GF-D8 (cell line): ENCODE data around the gene CALML3.

Source experiments
- DNase-seq: peaks from one replicate; lab custom pipeline; 2025; lab: John Stamatoyannopoulos, UW

Gene CALML3

DNA sequence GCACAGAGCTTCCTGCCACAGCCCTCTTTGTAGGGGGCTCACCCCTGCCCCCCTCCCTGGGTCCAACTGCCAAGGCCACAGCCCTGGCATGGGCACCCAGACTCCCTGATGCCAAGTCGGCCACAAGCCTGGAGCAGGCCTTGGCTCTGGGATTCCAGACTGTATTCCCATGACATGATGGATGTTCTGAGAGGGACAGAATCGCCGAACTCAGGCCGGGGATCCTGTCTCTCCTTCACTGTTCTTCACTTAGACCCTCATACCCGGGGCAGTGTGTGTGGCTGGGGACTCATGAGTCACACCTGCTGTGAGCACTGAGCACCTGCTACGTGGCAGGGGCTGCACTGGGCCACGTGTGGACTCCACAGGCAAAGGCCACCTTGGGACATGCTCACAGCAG lies 33.3 kb upstream of the CALML3 start:
- no peak for DNase-seq

DNA sequence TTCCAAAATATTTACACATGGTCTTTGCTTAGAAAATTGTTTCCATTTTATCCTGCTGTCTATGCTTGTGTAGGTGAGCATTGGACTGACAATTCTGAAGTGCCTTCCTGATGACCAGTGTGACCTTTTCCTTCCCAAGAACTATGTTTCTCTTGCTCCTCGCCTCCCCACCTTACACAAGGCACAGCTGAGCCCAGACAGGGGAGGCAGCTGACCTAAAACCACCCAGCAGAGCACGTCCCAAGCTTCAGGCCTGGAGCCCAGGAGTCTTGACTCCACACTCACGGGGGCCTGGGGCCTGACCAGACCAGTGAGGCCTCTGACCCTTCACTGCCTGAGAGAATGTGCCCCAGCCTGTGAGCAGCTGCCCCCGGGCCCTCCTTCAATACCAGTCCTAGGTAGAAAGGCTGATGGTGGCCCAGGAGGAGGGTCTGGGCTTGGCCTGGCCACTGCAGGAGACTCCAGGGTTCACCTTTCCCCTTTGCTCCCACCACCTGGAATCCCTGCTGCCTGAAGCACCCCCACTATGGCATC lies 32.4 kb upstream of the CALML3 start:
- DNase-seq = no peak

DNA sequence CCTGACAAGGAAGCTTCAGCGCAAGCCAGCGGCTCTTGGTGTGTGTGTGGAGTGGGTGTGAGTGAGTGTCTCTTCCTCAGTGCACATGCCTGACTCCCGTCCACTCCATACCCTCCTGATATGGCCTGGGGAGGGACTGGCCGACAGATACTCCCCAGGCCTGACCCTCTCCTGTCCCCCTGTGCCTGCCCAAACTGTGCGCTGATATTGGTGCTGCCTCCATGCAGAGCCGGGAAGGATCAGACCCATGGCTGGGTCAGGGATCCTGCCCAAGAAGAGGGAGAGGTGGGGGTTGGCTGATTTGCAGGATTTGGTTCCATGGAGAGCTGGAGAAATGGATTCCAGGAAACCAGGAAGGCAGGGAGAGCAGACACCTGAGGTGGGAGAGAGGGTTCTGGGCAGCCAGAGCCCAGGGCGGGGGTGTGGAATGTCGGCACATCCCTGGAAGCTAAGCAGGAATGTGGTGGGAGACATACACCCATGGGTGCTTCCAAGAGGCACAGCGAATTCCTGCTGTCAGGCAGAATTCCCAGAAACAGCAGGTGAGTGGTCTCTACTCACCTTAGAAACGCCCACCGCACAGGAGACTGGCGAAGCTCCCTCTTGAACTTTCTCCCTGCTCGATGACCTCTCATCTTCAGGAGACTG lies 31.7 kb upstream of the CALML3 start:
- DNase-seq = no peak

DNA sequence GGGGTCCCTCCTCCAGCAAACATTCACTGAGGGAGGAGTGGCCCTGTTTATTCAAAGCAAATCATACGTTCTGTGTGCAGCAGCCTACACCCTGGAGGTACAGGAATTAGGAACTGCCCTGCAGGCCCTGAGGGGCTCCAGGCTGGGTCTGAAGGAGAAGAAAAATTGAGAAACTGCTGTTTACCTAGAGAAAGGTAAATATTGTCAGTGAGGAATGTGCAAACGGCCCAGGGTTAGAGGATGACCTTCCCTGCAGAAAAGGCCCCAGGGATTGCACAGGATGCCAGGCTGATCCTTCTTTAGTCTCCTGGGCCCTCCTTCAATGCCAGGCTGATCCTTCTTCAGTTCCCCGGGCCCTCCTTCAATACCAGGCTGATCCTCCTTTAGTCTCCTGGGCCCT lies 31.1 kb upstream of the CALML3 start:
- DNase-seq = no peak

DNA sequence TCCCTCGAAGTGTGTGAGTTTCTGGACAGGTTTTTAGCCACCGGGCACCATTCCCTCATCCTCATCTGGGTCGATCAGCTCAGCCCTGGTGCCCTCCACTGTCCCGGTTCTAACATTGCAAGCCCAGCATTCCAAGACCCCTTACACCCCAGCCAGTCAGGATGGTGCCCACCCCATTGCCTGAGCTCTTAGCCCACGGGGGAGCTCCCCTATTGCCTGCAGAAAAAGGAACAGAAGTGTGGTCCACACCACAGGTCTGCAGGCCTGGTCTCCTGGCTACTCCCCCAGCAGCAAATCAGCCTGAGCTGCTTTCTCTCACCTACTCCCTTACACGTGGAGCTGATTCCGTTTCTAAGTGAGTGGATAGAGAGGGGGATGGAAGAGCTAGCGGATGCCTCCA lies 30.1 kb upstream of the CALML3 start:
- no peak for DNase-seq

DNA sequence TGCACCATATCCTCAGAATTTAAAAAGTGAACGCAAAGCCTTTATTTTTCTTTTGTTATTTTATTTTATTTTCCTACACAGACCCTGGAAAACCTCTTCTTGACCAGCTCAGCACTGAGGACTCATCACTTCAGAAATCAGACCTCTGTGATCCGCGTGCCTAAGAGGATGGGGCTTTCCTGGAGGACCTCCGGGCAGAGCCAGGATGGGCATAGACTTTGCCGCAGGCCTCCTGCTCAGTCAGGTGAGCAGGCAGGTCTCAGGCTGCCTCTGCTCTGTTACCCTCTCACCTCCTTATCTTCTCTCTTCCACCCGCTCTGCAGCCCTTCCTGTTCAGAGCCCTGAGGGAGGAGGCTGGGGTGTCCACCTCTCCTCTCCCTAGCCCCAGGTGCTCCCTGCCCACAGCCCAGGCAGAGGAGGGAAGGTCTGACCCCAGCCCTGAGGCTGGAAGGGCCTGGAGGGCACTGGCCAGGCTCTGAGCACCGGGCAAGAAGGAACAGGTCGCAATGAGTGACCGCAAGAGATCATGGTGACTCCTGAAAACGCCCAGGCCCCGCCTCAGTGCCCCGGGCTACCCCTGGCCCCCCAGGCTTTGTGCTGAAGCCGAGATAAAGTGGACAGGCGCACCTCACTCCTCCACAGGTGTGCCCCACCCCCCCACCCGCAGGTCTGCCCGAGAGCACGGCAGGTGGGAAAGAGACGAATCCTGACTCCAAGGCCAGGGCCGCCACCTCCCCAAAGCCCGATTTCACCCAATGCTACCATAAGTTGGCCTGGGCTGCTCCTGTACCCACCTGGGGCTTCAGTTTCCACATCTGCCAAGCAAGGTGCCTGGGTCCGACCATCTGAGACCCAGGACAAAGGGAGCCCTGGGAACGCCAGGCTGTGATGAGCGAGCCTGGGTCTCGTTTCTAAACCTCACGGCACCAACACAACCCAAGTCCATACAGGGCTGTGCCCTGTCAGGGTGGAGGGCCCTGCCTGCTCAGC lies 28.2 kb upstream of the CALML3 start:
- DNase-seq = no peak

DNA sequence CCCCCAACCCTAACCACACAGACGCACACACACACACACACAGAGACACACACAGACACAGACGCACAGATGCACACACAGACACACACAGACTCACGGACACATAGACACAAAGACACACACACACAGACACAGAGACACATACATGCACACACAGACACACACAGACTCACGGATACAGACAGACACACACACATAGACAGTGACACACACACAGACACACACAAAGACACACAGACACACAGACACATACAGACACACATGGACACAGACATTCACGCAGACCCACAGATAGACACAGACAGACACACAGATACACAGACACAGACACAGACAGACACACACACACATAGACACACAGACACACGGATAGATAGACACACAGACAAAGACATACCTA lies 27.5 kb upstream of the CALML3 start:
- no peak for DNase-seq

DNA sequence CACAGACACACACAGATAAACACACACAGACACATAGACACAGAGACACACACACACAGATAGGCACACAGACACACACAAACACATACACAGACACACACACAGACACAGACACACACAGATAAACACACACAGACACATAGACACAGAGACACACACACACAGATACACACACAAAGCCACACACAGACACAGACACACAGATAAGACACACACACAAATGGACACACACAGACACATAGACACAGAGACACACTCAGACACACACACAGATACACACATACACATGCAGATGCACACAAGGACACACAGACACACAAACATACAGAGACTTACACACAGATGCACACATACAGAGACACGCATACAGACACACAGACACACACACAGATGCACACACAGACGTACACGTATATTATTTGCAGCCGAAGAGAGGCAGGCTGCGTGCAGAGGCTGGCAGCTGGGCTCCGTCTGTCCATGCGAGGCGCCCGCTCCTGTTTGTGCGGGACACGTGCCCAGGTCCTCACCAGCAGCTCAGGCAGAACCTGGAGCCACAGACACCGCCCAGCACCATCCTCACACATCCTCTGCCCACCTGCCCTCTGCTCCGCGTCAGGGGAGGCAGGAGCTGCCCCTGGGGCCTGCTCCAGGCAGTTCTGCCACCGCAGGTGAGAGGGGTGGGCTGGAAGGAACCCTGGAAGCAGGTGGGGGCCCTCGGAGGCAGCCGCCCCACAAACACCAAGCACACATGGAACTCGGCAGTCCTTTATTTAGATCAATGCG lies 26.6 kb upstream of the CALML3 start:
- no peak for DNase-seq

DNA sequence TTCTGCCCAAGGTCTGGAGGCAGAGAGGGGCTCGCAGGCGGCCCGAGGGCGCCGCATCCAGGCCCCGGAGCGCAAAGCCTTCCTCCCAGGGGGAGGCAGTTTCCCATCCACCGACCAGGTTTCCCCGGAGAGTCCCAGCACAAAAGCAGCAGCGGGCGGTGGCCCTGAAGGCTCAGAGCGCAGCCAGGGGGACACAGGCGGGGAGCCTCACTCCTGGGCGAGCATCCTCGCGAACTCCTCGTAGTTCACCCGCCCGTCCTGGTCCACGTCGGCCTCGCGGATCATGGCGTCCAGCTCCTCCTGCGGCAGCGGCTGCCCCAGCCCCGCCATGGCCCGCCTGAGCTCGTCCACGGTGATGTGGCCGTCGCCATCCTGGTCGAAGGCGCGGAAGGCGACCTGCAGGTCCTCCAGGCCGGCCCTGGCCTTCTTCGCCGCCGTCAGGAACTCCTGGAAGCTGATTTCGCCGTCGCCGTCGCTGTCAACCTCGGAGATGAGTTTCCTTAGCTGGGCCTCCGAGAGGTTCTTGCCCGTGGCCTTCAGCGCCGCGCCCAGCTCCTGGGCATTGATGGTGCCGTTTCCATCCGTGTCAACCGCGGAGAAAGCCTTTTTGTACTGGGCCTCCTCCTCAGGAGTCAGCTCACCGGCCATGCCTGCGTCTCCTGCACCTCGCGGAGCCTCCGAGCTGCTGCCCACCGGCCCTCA lies 25.8 kb upstream of the CALML3 start:
- no peak for DNase-seq

DNA sequence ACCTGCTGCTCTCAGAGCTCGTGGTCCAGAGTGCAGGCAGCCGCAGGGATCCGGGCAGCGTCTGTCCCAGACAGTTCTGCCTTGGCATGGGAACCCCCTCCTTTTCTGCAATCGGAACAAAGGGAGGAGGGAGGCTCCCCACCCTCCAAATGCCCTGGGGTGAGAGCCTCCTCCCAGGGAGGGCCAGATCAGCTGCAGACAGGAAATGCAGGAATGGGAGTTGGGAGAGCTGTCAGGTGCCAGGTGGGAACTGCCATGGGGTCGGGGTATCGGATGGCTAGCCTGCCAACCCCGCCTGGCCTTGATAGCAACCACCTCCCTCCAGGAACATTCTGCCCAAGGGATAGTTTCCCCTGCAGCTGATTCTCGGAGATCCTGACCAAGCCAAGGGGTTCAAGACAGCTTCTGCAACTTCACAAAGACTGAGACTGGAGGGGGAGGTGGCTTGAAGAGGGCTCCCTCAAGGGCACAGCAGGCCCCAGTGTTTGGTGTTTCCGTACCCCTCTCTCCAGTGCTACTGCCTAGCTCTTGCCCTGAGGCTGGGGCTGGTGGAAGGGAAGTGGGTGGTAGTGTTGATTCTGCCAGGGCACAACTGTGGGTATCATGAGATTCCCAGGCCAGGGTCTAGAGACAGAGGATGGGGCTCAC lies 25.1 kb upstream of the CALML3 start, which contains the start of gene CALML5:
TSS of gene CALML5 (minus strand) at position 78 of the 648 bp plus-strand sequence. CDS start 132 bp downstream, outside the sequence.
- DNase-seq = no peak

DNA sequence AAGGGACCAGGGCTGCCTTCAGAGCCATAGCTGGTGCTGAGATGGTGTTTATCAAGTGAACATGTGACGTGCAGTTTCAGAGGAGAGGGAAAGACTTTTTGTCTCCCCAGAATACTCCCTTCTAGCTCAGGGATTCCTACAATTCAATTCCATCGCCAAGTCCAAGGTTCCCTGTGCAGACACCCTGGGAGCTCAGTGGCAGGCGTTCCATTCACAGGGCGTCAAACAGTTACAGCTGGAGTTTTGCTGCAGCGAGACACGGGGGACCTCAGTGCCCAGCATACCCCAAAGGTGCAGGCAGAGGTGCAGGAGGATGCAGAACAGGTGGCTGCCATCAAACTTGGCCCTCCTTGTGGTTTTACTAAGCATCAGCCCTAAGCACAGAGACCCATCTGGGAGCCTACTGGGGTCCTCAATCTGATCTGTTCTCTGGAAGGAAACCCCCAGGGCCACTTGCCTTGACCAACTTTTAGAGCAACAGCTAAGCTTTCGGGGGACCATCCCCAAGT lies 24.5 kb upstream of the CALML3 start:
- DNase-seq = no peak

DNA sequence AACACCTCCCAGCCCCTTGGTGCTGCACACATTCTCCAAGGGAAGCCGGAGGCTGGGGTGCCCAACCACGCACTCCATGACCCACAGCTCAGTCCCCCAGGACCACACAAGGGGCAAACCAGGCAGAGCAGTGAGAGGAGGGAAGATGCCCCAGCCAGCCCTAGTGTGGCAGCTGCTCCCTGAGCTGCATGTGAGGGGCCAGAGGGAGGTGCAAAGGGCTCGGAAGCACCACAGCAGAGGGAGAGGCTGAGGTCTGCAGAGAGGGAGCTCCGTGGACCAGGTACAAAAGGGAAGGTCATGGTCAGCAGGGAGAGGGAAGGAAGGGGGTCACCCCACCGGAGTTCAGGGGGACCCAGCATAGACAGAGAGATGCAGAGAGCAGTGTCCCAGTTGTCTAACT lies 23.9 kb upstream of the CALML3 start:
- DNase-seq = no peak

DNA sequence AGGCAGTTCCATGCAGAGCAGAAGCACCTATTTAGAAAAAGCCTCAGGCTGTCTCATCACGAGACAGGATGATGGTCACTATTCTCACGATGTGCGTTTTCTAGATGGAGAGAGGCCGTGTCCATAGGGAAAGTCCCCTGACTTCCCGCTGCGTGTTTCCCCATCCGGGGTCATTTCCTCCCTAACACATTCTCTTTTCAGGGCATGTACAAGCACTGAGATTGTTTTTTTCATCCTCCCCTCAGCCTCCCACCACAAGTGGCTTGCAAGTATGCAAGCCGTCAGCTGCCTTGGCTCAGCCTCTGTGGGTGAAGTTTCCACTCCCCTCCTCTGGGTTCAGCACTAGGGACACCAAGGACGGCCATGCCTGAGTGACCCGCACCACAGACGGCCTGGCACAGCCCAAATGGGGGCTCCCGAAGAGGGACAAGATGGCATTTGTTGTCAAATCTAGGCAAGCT lies 22.7 kb upstream of the CALML3 start:
- DNase-seq = no peak

DNA sequence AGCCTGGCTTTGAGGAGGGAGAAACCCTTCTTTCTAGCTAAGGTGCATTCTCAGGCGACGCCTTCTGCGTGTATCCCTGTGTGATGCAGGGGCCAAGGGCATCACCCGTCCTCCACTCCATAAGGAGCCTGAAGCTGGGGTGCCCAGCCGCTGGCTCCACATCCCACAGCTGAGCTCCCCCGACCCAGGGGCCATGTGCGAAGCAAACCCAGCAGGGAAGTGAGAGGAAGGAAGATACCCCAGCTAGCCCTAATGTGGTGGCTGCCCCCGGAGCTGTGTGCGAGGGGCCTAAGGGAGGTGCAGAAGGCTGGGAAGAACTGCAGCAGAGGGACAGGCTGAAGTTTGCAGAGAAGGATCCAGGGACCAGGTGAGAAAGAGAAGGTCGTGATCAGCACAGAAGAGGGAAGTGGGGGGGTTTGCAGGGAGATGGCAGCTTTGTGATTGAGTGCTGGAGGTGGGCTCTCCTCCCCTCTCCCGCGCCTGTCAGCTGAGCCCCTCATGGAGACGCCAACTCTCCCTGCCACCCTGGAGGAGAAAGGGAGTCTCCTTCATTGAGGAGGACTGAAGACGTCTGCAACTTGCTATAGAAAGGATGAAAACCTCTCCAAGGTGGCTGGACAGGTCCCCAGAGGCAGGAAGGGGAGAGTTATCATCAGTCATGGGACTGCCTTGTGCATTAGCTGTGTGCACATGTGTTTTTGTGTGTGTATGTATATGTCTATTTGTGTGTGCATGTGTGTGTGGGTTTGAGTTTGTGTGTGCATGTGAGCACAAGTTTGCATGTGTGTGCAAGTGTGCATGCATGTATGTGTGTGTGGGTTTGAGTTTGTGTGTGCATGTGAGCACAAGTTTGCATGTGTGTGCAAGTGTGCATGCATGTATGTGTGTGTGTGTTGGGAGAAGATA lies 21.9 kb upstream of the CALML3 start:
- no peak for DNase-seq

DNA sequence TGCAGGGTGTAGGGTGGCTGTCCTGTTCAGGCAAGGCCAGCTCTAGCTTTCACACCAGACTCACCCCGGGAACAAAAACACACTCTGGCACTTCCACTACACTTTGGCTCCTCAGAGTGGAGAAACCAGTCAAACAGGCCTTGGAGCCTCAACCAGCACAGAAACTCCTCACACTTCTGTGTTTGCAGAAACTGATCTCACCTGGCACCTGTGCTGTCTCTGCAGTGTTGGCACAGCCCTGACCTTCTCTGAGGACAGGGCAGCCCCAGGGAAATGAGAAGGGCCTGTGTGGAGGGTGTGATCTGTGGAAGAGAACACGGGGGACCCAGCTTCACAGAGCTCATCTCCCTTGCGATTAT lies 21.3 kb upstream of the CALML3 start:
- DNase-seq = no peak

DNA sequence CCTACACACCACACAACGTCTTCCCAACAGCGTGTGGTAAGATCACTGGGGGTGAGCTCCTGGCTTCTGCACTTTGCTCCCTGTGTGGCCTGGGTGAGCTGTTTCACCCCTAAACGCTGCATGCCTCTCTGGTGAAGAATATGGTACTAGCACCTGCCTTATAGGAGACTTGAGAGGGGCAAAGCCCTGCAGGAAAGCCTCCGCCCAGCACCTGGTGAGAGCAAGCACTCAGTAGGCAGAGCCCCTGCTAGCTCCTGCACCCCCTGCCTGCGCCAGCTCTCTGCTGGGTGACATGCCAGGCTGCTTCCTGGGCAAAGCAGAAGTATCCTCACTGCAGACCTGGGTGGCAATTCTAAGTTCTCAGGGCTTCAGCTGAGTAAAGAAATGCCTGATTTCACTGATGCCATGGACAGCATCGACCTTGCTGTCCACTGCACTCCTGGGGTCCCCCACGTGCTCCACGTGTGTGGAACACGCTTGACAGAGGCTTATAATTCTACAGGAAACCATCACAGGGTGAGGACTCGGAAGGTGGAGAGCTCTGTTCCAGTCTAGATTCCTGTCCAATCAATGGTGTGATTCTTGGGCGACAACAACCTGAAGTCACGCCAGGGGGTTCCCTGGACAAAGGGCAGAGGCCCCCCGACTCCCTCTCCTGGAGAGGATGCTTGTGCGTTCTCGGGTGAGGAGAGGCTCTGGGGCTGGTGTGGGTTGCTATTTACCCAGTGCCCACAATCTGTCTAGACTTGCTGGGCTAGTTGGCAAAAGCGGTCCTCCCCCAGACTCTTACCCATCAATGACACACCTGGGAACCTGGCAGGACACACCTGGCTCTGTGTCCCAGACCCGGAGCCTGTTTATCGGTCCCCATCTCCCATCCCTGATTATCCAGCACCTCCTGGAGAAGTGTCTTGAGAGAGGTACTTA lies 20.4 kb upstream of the CALML3 start:
- DNase-seq = no peak

DNA sequence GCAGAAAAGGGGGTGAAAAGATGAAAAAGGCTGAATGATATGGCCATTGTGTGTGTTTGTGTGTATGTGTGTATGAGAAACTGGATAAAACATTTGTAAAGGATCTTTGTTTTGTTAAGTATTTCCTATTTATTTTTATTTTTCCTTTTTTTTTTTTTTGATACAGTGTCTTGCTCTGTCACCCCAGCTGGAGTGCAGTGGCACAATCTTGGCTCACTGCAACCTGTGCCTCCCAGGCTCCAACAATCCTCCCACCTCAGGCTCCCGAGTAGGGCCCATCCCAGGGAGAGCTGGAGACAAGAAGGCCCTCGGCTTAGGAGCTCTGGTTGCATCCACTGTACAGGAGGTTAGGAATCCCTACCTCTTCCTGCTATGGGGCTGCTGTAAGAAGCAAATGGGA lies 18.5 kb upstream of the CALML3 start:
- DNase-seq = no peak

DNA sequence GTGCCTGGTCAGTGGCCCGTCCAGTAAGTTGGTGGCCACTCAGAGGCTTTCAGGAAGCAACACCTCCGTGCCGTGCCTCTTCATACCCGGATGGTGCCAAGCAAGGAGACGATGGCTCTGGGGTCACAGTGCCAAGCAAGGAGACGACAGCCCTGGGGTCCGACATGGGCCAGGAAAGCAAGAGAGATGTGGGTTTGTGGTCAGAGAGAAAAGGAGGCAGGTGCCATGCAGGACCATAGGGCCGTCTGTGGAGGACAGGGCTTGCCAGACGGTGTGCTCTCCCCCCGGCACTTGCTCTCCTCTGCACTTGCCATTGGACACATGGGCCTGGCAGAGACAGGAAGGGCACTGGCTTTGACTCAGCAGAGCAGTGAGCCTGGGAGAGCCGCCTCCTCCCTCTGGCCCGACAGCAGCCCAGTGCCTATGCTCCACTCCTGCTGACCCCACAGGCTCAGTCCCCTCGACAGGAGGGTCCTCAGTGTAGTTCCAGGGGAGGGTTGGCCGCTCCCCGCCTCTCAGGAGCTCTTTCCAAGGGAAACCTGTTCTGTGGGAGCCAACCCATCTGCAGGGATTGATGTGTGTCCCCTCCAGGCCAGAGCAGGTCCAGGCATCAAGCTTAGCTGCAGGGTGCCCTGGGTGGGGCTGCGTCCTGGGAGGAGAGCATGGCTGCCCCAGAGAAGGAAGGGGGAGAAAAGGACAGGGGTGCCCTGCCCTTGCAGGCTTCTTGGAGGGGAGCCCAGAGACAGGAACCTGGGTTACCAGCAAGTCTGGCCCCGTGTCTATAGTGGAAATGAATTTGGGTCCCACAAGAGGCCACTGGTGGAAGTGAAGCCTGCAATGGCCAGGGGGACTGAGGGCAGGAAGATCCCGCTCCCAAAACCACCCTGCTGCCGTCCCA lies 17.8 kb upstream of the CALML3 start:
- DNase-seq = no peak
